ENCODE data around the gene EMC1.

Gene EMC1

GRCh38 chr1:19268445-19268844, 17.1 kb upstream of the EMC1 start:
- no peaks in the 10 kb centered on the region; the same call in 1 of the 2 replicates for H3K9me3 ChIP-seq (ENCODE audit: control insufficient read depth, insufficient read depth, low read length)
- no peak overlapping the region for H3K27ac ChIP-seq (ENCODE audit: low read depth, low read length)
- no peaks in the 10 kb centered on the region for H3K36me3 ChIP-seq (ENCODE audit: control insufficient read depth, low read length)
- no peaks in the 10 kb centered on the region for H3K4me1 ChIP-seq (ENCODE audit: control insufficient read depth, low read length)
- no peak for TF ChIP-seq CTCF (IDR thresholded peaks at IDR 0.05; ENCODE audit: low read depth, low read length, poor library complexity, severe bottlenecking)
- peaks cover 4% of the 10 kb centered on the region; the same call in 1 of the 2 replicates for H3F3A ChIP-seq (ENCODE audit: control insufficient read depth, insufficient read depth)
- H4K20me1 ChIP-seq (ENCODE audit: control insufficient read depth, insufficient read depth, low read depth, low read length), result no peaks in the 10 kb centered on the region
- H3K27me3 ChIP-seq (ENCODE audit: control insufficient read depth, low read length), result no peaks in the 10 kb centered on the region
- no peaks in the 10 kb centered on the region for H3K79me2 ChIP-seq (ENCODE audit: control insufficient read depth, low read length)
- H3K4me3 ChIP-seq (ENCODE audit: low read length), result no peak overlapping the region
- H3K4me2 ChIP-seq (ENCODE audit: low read length), result no peak overlapping the region
- no peaks in the 10 kb centered on the region for H3K9me2 ChIP-seq (replicated peaks; ENCODE audit: control insufficient read depth, low read length)

GRCh38 chr1:19262744-19263143, 11.4 kb upstream of the EMC1 start:
- H3K4me1 ChIP-seq (ENCODE audit: control insufficient read depth, low read length), result no peaks in the 10 kb centered on the region
- no peaks in the 10 kb centered on the region for H3K9me3 ChIP-seq (ENCODE audit: control insufficient read depth, insufficient read depth, low read length)
- no peaks in the 10 kb centered on the region for H3K9me2 ChIP-seq (replicated peaks; ENCODE audit: control insufficient read depth, low read length)
- no peak overlapping the region for H3K27ac ChIP-seq (ENCODE audit: low read depth, low read length)
- H4K20me1 ChIP-seq (ENCODE audit: control insufficient read depth, insufficient read depth, low read depth, low read length), result no peaks in the 10 kb centered on the region
- TF ChIP-seq CTCF (IDR thresholded peaks at IDR 0.05; ENCODE audit: low read depth, low read length, poor library complexity, severe bottlenecking) (no peak), EZH2phosphoT487 (IDR thresholded peaks at IDR 0.05; ENCODE audit: borderline replicate concordance, low read length) (no peak)
- H3K4me2 ChIP-seq (ENCODE audit: low read length), result no peak overlapping the region
- H3K36me3 ChIP-seq (ENCODE audit: control insufficient read depth, low read length), result peaks cover 32% of the 10 kb centered on the region
- peaks cover 4% of the 10 kb centered on the region; the same call in 1 of the 2 replicates for H3F3A ChIP-seq (ENCODE audit: control insufficient read depth, insufficient read depth)
- no peaks in the 10 kb centered on the region for H3K79me2 ChIP-seq (ENCODE audit: control insufficient read depth, low read length)
- H3K27me3 ChIP-seq (ENCODE audit: control insufficient read depth, low read length), result no peaks in the 10 kb centered on the region
- H3K4me3 ChIP-seq (ENCODE audit: low read length), result no peak overlapping the region

GRCh38 chr1:19262047-19262446, 10.7 kb upstream of the EMC1 start:
- Histone ChIP-seq H4K20me1 (ENCODE audit: control insufficient read depth, insufficient read depth, low read depth, low read length) (no peaks in the 10 kb centered on the region), H3K4me1 (ENCODE audit: control insufficient read depth, low read length) (no peaks in the 10 kb centered on the region), H3K9me3 (ENCODE audit: control insufficient read depth, insufficient read depth, low read length) (no peaks in the 10 kb centered on the region), H3K4me2 (ENCODE audit: low read length) (no peak overlapping the region), H3K4me3 (ENCODE audit: low read length) (no peak overlapping the region), H3K79me2 (ENCODE audit: control insufficient read depth, low read length) (no peaks in the 10 kb centered on the region), H3K9me2 (replicated peaks; ENCODE audit: control insufficient read depth, low read length) (no peaks in the 10 kb centered on the region), H3K27me3 (ENCODE audit: control insufficient read depth, low read length) (no peaks in the 10 kb centered on the region), H3K36me3 (ENCODE audit: control insufficient read depth, low read length) (peaks cover 39% of the 10 kb centered on the region), H3K27ac (ENCODE audit: low read depth, low read length) (no peak overlapping the region), H3F3A (ENCODE audit: control insufficient read depth, insufficient read depth) (peaks cover 4% of the 10 kb centered on the region; the same call in 1 of the 2 replicates)
- TF ChIP-seq CTCF (IDR thresholded peaks at IDR 0.05; ENCODE audit: low read depth, low read length, poor library complexity, severe bottlenecking), result no peak
- TF ChIP-seq EZH2phosphoT487 (IDR thresholded peaks at IDR 0.05; ENCODE audit: borderline replicate concordance, low read length), result no peak

Data from DOHH2 (cell line).